Stimulated activated naive B cell treated with anti-CD40 and anti-IgM and Interleukin-4, amounts not matched to agents 10 μg/mL and 1 μg/mL and 100 μg/mL, for 72 hours (primary cell): ENCODE data around the gene IL1R2.

ENCODE experiments used
- ATAC-seq, 2 donors: fragments of 150-1000 bp; cut with Tn5 transposase; replicated peaks; 2 replicates each; pipeline ENCODE4 v1.10.0; 2021; ENCODE audit warnings: moderate library complexity in 1 of 2
- DNase-seq: peaks from one replicate; pipeline ENCODE4 v3.0.0; 2021
- H3K27ac Mint-ChIP-seq: one replicate; pipeline ENCODE4 v1.8.0; 2022; ENCODE audit warnings: mild to moderate bottlenecking, mixed read lengths
- H3K27me3 Mint-ChIP-seq, 2 donors: one replicate each; pipeline ENCODE4 v1.8.0; 2022; ENCODE audit warnings: mixed read lengths in 2 of 2
- H3K36me3 Mint-ChIP-seq, 2 donors: one replicate each; pipeline ENCODE4 v1.8.0; 2022; ENCODE audit warnings: mixed read lengths in 2 of 2, mild to moderate bottlenecking in 1 of 2
- H3K4me1 Mint-ChIP-seq, 2 donors: one replicate each; pipeline ENCODE4 v1.8.0; 2022; ENCODE audit warnings: mixed read lengths in 2 of 2, mild to moderate bottlenecking in 1 of 2
- H3K4me3 Mint-ChIP-seq, 2 donors: one replicate each; pipeline ENCODE4 v1.8.0; 2022; ENCODE audit warnings: mild to moderate bottlenecking in 2 of 2, mixed read lengths in 2 of 2, moderate library complexity in 1 of 2
- H3K9me3 Mint-ChIP-seq, 2 donors: one replicate each; pipeline ENCODE4 v1.8.0; 2022; ENCODE audit warnings: mixed read lengths in 2 of 2, mild to moderate bottlenecking in 1 of 2

The IL1R2 gene

GRCh38 chr2:102027036-102027980, 35.5 kb downstream of the IL1R2 start:
- ATAC-seq (no peak), DNase-seq (no peak)
- Mint-ChIP-seq H3K27ac (peak overlapping the region; percentile 17), H3K36me3 (no peaks in the 10 kb centered on the region), H3K4me1 (peaks cover 28 to 61% of the 10 kb centered on the region in 2 donors), H3K27me3 (no peaks in the 10 kb centered on the region), H3K4me3 (no peak overlapping the region), H3K9me3 (peaks cover 0 to 1% of the 10 kb centered on the region in 2 donors)

DNA sequence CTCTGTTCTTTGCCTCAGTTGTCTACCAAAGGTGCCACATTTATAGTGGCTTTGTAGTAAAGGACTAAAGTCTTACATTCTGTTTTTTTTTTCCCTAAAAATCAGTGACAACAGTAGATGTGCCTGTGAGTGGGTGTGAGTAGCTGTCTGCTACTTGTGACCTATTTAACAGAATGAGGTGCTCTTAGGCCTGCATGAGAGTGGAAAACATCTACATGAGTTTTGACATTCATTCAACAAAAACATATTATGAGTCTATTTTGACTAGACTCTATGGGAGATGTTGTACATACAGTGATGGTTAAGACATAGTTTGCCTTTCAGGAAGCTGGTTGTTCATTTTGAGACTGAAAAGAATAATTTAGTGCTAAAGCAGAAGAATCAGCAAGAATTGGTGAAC, 36.7 kb downstream of the IL1R2 start:
- no peak for ATAC-seq
- Mint-ChIP-seq H3K36me3 (no peaks in the 10 kb centered on the region), H3K9me3 (peaks cover 0 to 1% of the 10 kb centered on the region in 2 donors), H3K27me3 (no peaks in the 10 kb centered on the region), H3K27ac (no peak overlapping the region), H3K4me1 (peaks cover 37 to 67% of the 10 kb centered on the region in 2 donors), H3K4me3 (no peak overlapping the region)
- DNase-seq: no peak

DNA sequence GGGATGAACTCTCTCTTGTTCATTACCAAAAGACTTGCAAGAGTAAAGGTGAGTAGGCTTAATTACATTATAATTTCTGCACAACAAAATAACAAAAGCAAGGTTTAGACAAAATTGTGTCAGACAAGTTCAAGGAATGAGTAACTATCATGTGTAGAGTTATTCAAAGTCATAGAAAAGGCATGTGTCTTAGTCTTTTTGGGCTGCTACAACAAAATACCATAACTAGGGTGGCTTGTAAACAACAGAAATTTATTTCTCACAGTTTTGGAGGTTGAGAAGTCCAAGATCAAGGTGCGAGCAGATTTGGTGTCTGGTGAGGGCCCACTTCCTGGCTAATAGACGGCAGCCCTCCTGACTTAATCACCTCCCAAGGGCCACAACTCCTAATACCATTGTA, 37.6 kb downstream of the IL1R2 start:
- Mint-ChIP-seq H3K4me1 (peaks cover 42 to 70% of the 10 kb centered on the region in 2 donors), H3K4me3 (no peak overlapping the region), H3K9me3 (peaks cover 0 to 1% of the 10 kb centered on the region in 2 donors), H3K36me3 (no peaks in the 10 kb centered on the region), H3K27ac (no peak overlapping the region), H3K27me3 (no peaks in the 10 kb centered on the region)
- ATAC-seq (no peak), DNase-seq (no peak)

- H3K9me3 Mint-ChIP-seq: peaks cover 0 to 3% of the 10 kb centered on the region in 2 donors
- ATAC-seq (no peak), DNase-seq (no peak)
- no peaks in the 10 kb centered on the region for H3K36me3 Mint-ChIP-seq
- no peak overlapping the region for H3K4me3 Mint-ChIP-seq
- H3K27me3 Mint-ChIP-seq: no peaks in the 10 kb centered on the region
- H3K4me1 Mint-ChIP-seq: peaks cover 47 to 70% of the 10 kb centered on the region in 2 donors
- no peak overlapping the region for H3K27ac Mint-ChIP-seq
Observed at GRCh38 chr2:102029952-102030351, 38.2 kb downstream of the IL1R2 start.

DNA sequence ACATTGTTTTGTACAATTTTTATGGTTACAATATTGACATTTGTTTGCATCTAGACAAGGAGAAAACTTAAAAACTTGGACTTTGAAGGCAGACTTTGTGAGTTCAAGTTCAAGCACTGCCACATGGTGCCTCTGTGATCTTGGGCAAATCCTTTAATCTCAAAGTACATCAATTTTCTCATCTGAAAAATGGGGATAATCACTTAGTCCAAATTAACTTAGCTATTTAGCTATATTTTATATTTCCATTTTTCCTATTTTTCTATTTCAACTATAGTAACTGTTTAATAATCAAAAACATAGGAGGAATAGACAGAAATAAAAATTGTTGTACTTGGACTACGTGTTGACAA, 38.7 kb downstream of the IL1R2 start:
- Mint-ChIP-seq H3K27ac (no peak overlapping the region), H3K27me3 (no peaks in the 10 kb centered on the region), H3K4me3 (no peak overlapping the region), H3K4me1 (peaks cover 45 to 65% of the 10 kb centered on the region in 2 donors), H3K9me3 (peaks cover 0 to 3% of the 10 kb centered on the region in 2 donors), H3K36me3 (no peaks in the 10 kb centered on the region)
- ATAC-seq (no peak), DNase-seq (no peak)

DNA sequence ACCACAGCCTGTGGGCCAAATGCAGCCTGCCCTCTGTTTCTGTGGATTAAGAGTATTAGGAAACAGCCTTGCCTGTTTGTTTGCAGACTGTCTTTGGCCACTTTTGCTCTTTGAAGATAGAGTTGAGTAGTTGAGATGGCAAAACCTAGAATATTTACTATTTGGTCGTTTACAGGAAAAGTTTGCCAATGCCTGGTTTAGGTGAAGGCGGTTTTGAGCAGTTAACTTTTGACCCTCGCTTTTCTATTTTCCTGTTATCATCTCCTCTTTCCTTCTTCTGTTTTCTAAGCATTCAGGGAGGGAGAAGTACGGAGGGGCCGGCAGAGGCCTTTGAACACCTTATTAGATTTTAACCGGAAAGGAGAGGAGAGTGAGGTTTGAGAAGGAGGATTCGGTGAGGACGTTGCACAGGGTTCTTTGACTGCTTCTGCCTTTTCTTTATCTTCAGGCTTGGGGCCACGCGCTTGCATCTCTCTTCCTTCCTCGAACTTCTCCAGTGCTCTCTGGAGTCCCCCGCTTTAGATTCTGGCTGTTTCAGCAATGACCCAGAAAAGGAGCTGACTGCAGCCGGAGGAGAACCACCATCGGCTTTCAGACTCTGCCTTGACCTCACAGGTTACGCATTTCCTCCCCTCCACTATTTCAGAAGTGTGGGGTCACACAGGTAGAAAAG, 39.2 kb downstream of the IL1R2 start:
- Mint-ChIP-seq H3K4me1 (peaks cover 42 to 60% of the 10 kb centered on the region in 2 donors), H3K36me3 (no peaks in the 10 kb centered on the region), H3K27me3 (no peaks in the 10 kb centered on the region), H3K9me3 (peaks cover 0 to 3% of the 10 kb centered on the region in 2 donors), H3K4me3 (no peak overlapping the region), H3K27ac (no peak overlapping the region)
- DNase-seq (no peak), ATAC-seq (no peak)

GRCh38 chr2:102032368-102033030, 40.7 kb downstream of the IL1R2 start:
- Mint-ChIP-seq H3K27ac (no peak overlapping the region), H3K36me3 (no peaks in the 10 kb centered on the region), H3K4me3 (no peak overlapping the region), H3K9me3 (peaks cover 0 to 3% of the 10 kb centered on the region in 2 donors), H3K4me1 (peaks cover 34 to 45% of the 10 kb centered on the region in 2 donors), H3K27me3 (no peaks in the 10 kb centered on the region)
- DNase-seq: no peak
- ATAC-seq: no peak

- Mint-ChIP-seq H3K36me3 (no peaks in the 10 kb centered on the region), H3K27ac (peak overlapping the region; percentile 91), H3K4me3 (peak overlapping the region; percentile 53 to 68), H3K9me3 (peaks cover 0 to 3% of the 10 kb centered on the region in 2 donors), H3K27me3 (no peaks in the 10 kb centered on the region), H3K4me1 (peaks cover 28 to 38% of the 10 kb centered on the region in 2 donors)
- ATAC-seq (peak; percentile 97), DNase-seq (peak; percentile 67)
Observed at GRCh38 chr2:102033031-102033749, 41.4 kb downstream of the IL1R2 start.

GRCh38 chr2:102033750-102034682, 42.3 kb downstream of the IL1R2 start:
- H3K27ac Mint-ChIP-seq: peak overlapping the region; percentile 91
- H3K27me3 Mint-ChIP-seq: peaks cover 5 to 6% of the 10 kb centered on the region in 2 donors
- peak overlapping the region; percentile 53 to 68 for H3K4me3 Mint-ChIP-seq

DNA sequence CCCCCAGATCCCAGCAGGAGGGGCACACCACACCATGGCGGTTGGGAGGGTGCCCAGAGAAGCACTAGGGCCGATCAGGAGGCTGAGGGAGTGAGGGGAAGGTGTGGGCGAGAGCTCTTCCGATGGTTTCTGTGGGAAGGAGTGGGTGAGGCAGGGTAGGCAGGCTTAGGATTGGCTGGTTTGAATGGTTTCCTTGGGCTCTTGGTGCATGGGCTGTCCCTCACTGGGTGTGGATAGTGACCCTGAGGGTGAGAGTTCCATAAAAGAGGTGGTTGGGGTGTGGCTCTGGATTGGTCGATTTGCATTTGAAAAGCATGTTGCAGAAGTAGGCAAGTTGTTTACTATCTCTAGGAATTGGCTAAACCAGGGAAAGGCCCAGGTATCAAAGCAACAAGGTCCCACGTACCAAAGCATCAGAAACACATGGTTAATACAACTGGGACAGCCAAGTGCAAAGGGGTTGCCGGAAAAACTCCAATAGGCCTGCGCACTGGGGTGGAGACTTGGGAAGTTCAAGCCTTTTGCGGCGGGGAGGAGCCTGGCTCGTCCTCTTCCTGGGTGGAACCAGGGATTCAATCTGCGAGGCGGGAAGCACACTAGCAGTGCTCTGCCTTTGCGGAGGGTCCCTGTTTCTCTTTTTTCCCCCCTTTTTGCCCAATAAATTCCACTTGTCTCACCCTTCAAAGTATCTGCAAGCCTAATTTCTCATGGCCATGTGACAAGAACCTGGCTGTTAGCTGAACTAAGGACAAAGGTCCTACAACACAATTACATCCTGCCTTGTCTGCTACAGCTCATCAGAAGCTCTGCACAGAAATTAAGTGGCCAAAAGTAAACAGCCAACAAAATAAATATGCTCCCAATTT, 43.2 kb downstream of the IL1R2 start:
- Mint-ChIP-seq H3K27ac (no peak overlapping the region), H3K36me3 (no peaks in the 10 kb centered on the region), H3K4me1 (peaks cover 19 to 26% of the 10 kb centered on the region in 2 donors), H3K4me3 (no peak overlapping the region), H3K9me3 (peaks cover 0 to 2% of the 10 kb centered on the region in 2 donors), H3K27me3 (peaks cover 10 to 15% of the 10 kb centered on the region in 2 donors)
- ATAC-seq (no peak), DNase-seq (no peak)

More at GRCh38 chr2:102033750-102034682, 42.3 kb downstream of the IL1R2 start:
- ATAC-seq: peak in 1 of 2 donors; percentile 12
- Mint-ChIP-seq H3K9me3 (peaks cover 0 to 3% of the 10 kb centered on the region in 2 donors), H3K36me3 (no peaks in the 10 kb centered on the region), H3K4me1 (peaks cover 22 to 30% of the 10 kb centered on the region in 2 donors)
- DNase-seq: no peak

- Mint-ChIP-seq H3K4me3 (no peak overlapping the region), H3K27me3 (peaks cover 28 to 37% of the 10 kb centered on the region in 2 donors), H3K9me3 (peaks cover 0 to 2% of the 10 kb centered on the region in 2 donors), H3K36me3 (no peaks in the 10 kb centered on the region), H3K4me1 (peaks cover 32 to 41% of the 10 kb centered on the region in 2 donors), H3K27ac (no peak overlapping the region)
- no peak for ATAC-seq
- DNase-seq: no peak
Observed at GRCh38 chr2:102037681-102038080, 45.9 kb downstream of the IL1R2 start.

GRCh38 chr2:102040229-102040628, 48.5 kb downstream of the IL1R2 start:
- Mint-ChIP-seq H3K4me3 (no peak overlapping the region), H3K36me3 (no peaks in the 10 kb centered on the region), H3K9me3 (no peaks in the 10 kb centered on the region), H3K4me1 (peaks cover 18 to 22% of the 10 kb centered on the region in 2 donors), H3K27me3 (peaks cover 45 to 57% of the 10 kb centered on the region in 2 donors), H3K27ac (no peak overlapping the region)
- ATAC-seq: no peak
- DNase-seq: no peak
